ENCODE data around the gene MSS51.
"Not testable (repeated sequence)": the region's sequence is repeated elsewhere in the genome, so short reads cannot be mapped to it uniquely, and the experiment has no call there.

The MSS51 gene

DNA sequence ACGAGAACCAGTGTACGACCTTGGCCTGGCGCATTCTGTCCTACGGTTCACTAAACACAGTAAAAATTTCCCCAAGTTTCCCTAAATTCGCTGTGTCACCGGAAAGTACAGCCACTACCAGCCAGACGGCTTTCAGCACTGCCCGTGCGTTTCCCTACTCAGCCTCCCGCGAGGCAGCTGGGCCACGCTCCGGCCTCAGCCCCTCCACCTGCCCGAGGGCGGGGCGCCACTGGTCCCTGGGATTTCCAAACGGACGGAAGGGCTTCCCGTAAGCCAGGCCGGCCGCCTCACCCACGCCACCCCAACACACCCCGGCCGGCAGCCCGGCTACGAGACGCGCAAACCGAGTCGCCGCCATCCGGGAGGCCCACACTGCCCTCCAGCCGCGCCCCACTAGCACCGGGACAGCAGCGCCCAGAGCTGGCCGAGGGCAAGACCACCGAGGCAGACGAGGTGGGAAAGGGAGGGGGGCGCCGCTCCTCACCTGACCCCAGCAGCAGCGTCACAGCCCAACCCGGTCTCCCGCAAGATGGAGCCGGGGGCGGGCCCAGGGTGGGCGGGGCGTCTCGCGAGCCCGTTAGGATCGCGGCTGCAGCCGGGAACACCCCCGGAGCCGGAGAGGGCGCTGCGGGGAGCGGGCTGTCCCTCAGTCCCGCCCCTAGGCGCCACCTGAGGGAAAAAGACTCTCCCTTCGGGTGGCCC, 19.7 kb downstream of the MSS51 start, which contains the start of gene ANXA7:
ANXA7 (minus strand) TSS at position 531 of the 702 bp plus-strand sequence. CDS start 13,202 bp downstream, outside the sequence.
- DNase-seq: peak; percentile 90

DNA sequence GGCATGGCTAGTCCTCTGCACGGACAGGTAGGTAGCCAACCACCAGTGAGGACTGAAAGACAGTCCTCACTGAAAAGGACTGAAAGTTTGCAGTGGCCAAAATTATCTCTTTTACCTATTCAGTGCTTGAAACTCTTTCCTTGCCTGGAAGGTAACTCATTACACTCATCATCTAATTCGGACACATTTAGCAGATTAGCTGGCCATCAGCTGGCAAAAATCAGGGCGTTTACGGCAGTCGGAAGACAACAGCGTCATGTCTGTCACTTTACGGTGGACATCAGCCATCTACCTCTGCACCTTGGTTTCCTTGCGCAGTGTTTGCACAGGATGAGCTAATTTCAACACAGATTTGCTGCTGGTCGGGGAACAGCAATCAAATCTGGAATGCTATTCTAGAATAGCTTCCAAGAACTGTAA, 20.2 kb downstream of the MSS51 start:
- no peak for DNase-seq

DNA sequence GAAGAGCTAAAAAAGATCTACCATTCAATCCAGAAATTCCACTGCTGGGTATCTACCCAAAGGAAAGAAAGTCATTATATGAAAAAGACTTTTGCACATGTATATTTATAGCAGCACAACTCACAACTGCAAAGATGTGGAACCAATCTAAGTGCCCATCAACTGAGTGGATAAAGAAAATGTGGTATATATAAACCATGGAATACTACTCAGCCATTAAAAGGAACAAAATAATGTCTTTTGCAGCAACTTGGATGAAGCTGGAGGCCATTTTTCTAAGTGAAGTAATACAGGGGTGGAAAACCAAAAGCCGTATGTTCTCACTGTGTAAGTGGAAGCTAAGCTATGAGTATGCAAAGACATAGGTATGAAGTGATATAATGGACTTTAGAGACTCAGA, 22.5 kb downstream of the MSS51 start:
- DNase-seq: no peak

DNA sequence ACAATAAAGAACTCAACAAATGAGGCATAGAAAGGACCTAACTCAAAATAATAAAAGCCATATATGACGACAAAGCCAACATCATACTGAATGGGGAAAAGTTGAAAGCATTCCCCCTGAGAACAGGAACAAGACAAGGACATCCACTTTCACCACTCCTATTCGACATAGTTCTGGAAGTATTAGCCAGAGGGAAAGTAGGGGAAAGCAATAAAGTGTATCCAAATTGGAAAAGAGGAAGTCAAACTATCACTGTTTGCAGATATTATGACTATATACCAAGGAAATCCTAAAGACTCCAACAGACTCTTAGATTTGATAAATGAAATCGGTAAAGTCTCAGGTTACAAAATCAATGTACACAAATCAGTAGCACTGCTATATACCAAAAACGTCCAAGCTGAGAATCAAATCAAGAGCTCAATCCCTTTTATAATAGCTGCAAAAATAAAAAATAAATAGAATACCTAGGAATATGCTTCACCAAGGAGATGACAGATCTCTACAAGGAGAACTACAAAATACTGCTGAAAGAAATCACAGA, 24.3 kb downstream of the MSS51 start:
- no peak for DNase-seq

DNA sequence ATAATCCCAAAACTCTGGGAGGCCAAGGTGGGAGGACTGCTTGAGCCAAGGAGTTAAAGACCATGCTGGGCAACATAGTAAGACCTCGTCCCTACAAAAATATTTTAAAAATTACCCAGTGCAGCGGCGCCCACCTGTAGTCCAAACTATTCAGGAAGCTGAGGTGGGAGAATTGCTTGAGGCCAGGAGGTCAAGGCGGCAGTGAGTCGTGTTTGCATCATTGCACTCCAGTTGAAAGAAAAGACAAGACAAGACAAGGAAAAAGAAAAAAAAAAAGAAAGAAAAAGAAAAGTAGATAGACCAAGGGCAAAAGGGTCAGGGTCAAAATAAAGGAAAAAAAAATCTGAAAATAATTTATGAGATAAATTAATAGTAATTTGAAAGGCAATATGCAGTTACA, 25.3 kb downstream of the MSS51 start:
- no peak for DNase-seq

DNA sequence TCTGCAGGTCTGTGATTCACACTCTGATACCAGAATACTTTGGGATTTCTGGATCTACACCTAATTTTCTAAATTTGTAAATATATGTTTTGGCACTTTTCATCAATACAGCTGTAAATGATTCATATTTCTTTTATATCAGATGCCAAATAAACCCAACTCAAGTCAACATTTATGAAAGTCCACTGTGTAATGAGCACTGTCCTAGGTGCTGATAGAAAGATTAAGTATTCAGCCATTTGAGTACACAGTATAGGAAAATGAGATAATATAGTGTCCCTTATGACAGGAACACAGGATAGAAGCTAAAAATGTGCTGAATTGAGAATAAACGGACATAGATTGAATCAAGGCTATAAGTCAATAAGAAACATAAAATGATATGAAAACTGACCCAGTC, 25.9 kb downstream of the MSS51 start:
- no peak for DNase-seq

DNA sequence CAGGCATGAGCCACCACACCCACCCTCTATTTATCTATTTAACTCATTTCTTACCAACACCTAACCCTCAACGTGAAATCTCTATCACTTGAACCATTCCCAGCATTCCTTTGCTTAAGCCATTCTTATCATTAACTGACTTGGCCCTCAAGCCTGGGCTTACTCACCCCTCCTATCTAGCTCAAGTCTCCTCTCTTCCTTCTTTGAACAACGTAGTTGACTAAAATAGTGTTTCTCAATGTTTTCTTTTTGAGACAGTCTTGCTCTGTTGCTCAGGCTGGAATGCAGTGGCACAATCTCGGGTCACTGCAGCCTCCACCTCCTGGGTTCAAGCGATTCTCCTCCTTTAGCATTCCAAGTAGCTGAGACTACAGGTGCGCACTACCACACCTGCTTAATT, 26.5 kb downstream of the MSS51 start:
- no peak for DNase-seq

DNA sequence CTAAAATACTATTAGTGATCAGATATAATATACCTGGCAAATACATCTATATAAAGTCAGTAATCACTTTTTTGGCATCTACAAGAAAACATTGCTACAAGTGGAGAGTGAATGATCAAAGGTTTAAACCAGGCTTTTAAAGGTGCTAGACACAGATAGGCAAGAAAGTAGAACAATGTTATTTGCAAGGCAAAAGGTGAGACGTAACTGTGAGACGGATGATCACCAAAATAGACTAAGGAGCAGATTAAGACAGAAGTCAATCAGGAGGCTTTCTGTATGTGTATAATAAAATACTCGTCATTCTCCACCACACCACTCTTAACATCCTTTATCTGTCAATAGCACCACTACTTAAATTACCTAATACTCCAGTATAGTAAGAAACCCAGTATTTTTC, 27.8 kb downstream of the MSS51 start:
- no peak for DNase-seq

DNA sequence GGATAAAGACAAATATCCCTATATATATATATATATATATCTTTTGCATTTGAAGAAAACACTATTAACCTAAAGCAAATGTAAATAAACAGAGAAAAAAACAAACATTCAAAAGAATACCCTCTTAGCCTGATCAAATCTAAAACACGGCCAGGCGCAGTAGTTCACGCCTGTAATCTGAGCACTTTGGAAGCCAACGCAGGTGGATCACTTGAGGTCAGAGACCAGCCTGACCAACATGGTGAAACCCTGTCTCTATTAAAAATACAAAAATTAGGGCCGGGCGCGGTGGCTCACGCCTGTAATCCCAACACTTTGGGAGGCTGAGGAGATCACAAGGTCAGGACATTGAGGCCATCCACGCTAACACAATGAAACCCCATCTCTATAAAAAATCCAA, 28.7 kb downstream of the MSS51 start:
- no peak for DNase-seq

DNA sequence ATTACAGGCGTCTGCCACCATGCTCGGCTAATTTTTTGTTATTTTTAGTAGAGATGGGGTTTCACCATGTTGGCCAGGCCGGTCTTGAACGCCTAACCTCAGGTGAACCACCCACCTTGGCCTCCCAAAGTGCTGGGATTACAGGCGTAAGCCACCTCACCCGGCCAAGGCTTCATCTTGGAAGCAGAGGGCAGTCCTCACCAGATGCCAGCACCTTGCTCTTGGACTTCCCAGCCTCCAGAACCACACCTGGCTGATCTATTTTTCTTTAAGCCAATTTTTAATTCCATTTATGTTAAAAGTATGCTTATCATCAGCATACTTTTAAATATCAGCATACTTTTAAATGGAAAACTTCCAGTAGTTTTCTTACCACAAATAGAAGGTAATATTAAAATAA, 31.7 kb downstream of the MSS51 start:
- DNase-seq: no peak

DNA sequence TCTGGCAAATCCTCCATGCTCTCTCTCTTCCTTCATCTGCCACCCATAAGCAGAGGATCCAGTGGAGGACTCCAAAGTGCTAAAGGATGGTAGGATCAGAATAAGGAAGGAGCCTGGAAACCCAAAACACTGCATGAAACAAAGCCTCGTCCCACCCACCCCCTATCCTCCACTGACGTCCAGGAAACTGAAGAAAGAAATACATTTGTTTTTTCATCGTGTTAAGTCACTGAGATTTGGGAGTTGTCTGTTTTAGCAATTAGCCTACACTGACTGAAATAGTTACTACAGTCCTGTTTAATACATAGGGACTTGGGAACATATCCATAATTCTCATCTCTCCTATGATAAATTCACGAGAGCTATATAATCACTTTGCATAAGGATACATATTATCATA, 34.3 kb downstream of the MSS51 start:
- DNase-seq: no peak

DNA sequence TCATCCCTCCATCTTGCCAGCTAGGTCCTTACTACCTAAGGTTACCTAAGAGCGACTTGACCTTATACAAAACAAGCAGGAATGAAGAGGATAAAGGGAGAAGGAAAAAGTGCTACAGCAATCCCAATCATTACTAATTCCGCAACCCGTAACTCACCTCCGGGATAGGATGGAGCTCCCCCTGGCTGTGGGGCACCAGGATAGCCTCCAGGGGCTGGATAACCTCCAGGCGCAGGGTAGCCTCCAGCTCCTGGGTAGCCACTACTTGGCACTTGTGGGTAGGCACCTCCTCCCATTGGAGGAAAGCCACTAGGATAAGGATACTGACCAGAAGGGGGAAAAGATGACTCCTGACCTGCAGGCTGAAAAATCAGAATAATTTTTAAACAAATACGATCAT, 35.3 kb downstream of the MSS51 start:
- no peak for DNase-seq

DNA sequence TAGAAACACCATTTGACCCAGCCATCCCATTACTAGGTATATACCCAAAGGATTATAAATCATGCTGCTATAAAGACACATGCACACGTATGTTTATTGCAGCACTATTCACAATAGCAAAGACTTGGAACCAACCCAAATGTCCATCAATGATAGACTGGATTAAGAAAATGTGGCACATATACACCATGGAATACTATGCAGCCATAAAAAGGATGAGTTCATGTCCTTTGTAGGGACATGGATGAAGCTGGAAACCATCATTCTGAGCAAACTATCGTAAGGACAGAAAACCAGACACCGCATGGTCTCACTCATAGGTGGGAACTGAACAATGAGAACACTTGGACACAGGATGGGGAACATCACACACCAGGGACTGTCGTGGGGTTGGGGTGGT, 39.0 kb downstream of the MSS51 start:
- not testable (repeated sequence) for DNase-seq

DNA sequence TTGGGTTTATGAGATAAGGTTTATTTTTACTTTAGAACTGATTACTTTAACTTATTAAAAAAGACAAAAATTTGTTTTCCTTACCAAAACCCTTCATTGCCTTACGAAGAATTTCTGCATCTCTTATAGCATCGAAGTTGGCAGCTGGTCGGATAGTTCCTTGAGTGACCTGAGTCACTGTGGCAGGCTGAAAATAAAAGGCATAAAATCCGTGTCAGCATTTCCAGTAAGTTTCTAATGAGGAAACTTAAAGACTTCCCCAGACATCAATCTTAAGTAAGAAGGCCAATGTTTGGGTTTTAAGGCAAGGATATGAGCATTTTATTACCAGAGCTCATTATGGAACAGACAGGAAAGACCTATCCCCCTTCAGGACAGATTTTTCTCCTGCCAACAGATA, 45.1 kb downstream of the MSS51 start:
- no peak for DNase-seq

DNA sequence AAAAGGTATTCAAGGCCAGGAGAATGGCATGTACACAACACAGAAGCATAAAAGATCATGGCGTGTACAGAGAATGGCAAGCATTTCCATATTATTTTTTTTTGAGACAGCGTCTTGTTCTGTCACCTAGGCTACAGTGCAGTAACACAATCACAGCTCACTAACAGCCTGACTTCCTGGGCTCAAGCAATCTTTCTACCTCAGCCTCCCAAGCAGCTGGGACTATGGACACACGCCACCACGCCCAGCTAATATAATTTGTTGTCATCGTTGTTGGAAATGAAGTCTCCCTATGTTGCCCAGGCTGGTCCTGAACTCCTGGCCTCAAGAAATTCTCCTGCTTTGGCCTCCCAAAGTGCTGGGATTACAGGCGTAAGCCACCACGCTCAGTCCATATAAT, 46.8 kb downstream of the MSS51 start:
- no peak for DNase-seq

DNA sequence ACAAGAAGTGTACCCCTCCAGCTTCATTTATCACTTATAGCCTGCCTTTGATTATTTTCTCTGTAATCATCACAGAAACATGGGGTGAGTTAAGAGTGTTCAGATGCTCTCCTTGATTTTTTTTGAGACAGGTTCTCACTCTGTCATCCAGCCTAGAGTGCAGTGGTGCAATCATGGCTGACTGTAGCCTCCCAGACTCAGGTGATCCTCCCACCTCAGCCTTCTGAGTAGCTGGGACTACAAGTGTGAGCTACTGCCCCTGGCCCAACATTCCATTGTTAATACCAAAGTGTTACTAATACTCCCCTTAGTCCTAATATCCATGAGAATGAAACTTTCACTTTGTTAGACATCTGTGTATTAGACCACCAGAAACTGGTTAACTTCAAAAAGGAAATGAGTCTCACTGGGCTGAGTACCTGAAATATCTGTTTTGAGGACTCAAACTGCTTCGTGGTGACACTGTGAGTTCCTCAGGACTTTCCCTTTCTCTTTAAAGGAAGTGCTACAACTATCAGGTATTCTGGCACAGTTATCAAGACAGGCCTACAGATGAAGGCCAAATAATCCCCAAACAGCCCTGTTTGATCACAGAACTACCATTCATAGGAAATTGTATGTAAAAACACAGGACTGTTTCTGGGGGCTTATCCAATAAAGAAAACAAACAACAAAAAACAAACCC, 54.2 kb downstream of the MSS51 start:
- DNase-seq: no peak

DNA sequence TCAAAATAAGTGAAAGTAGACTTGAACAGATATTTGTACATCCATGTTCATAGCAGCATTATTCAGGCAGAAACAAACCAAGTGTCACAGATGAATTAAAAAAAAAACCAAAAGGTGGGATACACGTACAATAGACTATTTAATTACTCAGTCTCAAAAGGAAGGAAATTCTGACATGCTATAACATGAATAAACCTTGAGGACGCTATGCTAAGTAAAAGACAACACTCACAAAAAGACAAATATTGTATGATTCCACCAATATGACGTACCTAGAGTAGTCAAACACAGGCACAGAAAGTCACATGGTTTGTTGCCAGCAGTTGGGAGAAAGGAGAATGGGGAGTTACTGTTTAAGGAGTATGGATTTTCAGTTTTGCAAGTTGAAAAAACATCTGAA, 56.7 kb downstream of the MSS51 start:
- DNase-seq: no peak
